Measurements from ENCODE around the gene CD160. TPM values are rescaled to one million over a fixed set of nuclear protein-coding genes. Genes with fewer than 3 reads are reported as not detected.

Gene CD160
- polyA plus RNA-seq, 3 donors, result 0.01 to 1.4 (median 0.16) TPM

GRCh38 chr1:145701306-145701862 lies 17.9 kb upstream of the CD160 start:
- TF ChIP-seq, protein P1, sequence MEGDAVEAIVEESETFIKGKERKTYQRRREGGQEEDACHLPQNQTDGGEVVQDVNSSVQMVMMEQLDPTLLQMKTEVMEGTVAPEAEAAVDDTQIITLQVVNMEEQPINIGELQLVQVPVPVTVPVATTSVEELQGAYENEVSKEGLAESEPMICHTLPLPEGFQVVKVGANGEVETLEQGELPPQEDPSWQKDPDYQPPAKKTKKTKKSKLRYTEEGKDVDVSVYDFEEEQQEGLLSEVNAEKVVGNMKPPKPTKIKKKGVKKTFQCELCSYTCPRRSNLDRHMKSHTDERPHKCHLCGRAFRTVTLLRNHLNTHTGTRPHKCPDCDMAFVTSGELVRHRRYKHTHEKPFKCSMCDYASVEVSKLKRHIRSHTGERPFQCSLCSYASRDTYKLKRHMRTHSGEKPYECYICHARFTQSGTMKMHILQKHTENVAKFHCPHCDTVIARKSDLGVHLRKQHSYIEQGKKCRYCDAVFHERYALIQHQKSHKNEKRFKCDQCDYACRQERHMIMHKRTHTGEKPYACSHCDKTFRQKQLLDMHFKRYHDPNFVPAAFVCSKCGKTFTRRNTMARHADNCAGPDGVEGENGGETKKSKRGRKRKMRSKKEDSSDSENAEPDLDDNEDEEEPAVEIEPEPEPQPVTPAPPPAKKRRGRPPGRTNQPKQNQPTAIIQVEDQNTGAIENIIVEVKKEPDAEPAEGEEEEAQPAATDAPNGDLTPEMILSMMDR (IDR thresholded peaks at IDR 0.05), result no peak
- H3K36me3 ChIP-seq (replicated peaks in 1 of 2; ENCODE audit: control insufficient read depth in 1 of 2, insufficient read depth in 2 of 2, low read length in 2 of 2), result no peaks in the 10 kb centered on the region
- WGBS (ENCODE audit: insufficient coverage), result no CpG with 5 or more reads among the region's 2 CpGs
- no peak overlapping the region for H3K4me3 ChIP-seq (replicated peaks in 1 of 3; ENCODE audit: low read depth in 2 of 3, low read length in 3 of 3)
- H3K4me2 ChIP-seq (replicated peaks; ENCODE audit: extremely low read depth, low read length, poor library complexity, severe bottlenecking), result no peak overlapping the region
- no peaks in the 10 kb centered on the region for H3K9me3 ChIP-seq (replicated peaks in 1 of 2; ENCODE audit: control insufficient read depth in 1 of 2, insufficient read depth in 1 of 2, low read length in 2 of 2)
- H3K9ac ChIP-seq (ENCODE audit: insufficient read depth, low read length, poor library complexity, severe bottlenecking), result no peak overlapping the region
- no peaks in the 10 kb centered on the region for H4K20me1 ChIP-seq (ENCODE audit: insufficient read depth, low read length)
- Mint-ChIP-seq H3K4me3 (no peak overlapping the region), H3K9me3 (peaks cover 0 to 2% (median 0%) of the 10 kb centered on the region in 7 donors), H3K36me3 (no peaks in the 10 kb centered on the region), H3K4me1 (peaks cover 8% of the 10 kb centered on the region), H3K27me3 (ENCODE audit: low read depth in 3 of 3) (peaks cover 0 to 9% (median 0%) of the 10 kb centered on the region in 3 donors), H3K27ac (no peak overlapping the region)
- no peak for DNase-seq
- H3K79me2 ChIP-seq (ENCODE audit: insufficient read depth, low read length), result no peaks in the 10 kb centered on the region
- no peak overlapping the region for H3K27ac ChIP-seq (ENCODE audit: low read depth in 1 of 2, low read length in 2 of 2)
- intact Hi-C loops (cut with micrococcal nuclease), result no loop called here
- H2AFZ ChIP-seq (ENCODE audit: insufficient read depth, low read depth, low read length, poor library complexity, severe bottlenecking), result no peak overlapping the region
- H3K4me1 ChIP-seq (ENCODE audit: control insufficient read depth in 1 of 2, insufficient read depth in 2 of 2, low read length in 2 of 2), result peaks cover 4 to 9% of the 10 kb centered on the region in 2 donors
- no peaks in the 10 kb centered on the region for H3K27me3 ChIP-seq (ENCODE audit: control insufficient read depth in 2 of 2, insufficient read depth in 2 of 2, low read length in 2 of 2)

DNA sequence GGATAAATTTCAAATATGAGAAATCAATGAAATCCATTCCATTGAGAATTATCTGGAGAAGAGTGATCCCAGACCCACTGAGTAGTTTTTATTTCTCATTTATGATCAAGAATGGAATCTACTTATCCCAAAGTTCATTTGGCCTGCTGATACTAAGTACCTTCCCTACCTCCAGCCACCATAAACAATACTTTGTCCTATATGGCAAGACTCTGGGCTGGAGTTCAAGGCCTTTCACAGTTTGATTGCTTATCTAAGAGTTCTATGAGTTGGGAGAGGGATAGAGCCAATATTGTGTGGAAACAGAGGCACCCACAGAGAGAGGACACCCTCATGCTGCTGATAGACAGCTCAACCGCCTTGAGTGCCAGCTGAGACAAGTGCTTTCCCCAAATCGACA lies 17.2 kb upstream of the CD160 start:
- peaks cover 0 to 2% of the 10 kb centered on the region in 2 donors for H3K4me1 ChIP-seq (ENCODE audit: control insufficient read depth in 1 of 2, insufficient read depth in 2 of 2, low read length in 2 of 2)

More for the DNA sequence above, 17.2 kb upstream of the CD160 start:
- Histone ChIP-seq H3K27me3 (ENCODE audit: control insufficient read depth in 2 of 2, insufficient read depth in 2 of 2, low read length in 2 of 2) (no peaks in the 10 kb centered on the region), H3K4me3 (replicated peaks in 1 of 3; ENCODE audit: low read depth in 2 of 3, low read length in 3 of 3) (no peak overlapping the region), H3K4me2 (replicated peaks; ENCODE audit: extremely low read depth, low read length, poor library complexity, severe bottlenecking) (no peak overlapping the region), H4K20me1 (ENCODE audit: insufficient read depth, low read length) (no peaks in the 10 kb centered on the region), H3K79me2 (ENCODE audit: insufficient read depth, low read length) (no peaks in the 10 kb centered on the region), H3K9me3 (replicated peaks in 1 of 2; ENCODE audit: control insufficient read depth in 1 of 2, insufficient read depth in 1 of 2, low read length in 2 of 2) (no peaks in the 10 kb centered on the region), H3K27ac (ENCODE audit: low read depth in 1 of 2, low read length in 2 of 2) (no peak overlapping the region), H2AFZ (ENCODE audit: insufficient read depth, low read depth, low read length, poor library complexity, severe bottlenecking) (no peak overlapping the region), H3K36me3 (replicated peaks in 1 of 2; ENCODE audit: control insufficient read depth in 1 of 2, insufficient read depth in 2 of 2, low read length in 2 of 2) (no peaks in the 10 kb centered on the region), H3K9ac (ENCODE audit: insufficient read depth, low read length, poor library complexity, severe bottlenecking) (no peak overlapping the region)
- 94% methylated on average over 2 of the region's 2 CpGs for WGBS (ENCODE audit: insufficient coverage)
- DNase-seq, result no peak
- TF ChIP-seq, protein P1 (IDR thresholded peaks at IDR 0.05), result no peak
- Mint-ChIP-seq H3K27ac (no peak overlapping the region), H3K9me3 (peaks cover 0 to under 1% (median 0%) of the 10 kb centered on the region in 7 donors), H3K4me3 (no peak overlapping the region), H3K36me3 (no peaks in the 10 kb centered on the region), H3K4me1 (peaks cover 2% of the 10 kb centered on the region), H3K27me3 (ENCODE audit: low read depth in 3 of 3) (peaks cover 0 to 9% (median 0%) of the 10 kb centered on the region in 3 donors)
- intact Hi-C loops (cut with micrococcal nuclease), result no loop called here
